Trophoblast cell (in vitro differentiated cells and primary cell): Measurements from ENCODE around the gene PRPSAP1.
"Not testable (repeated sequence)": the region's sequence is repeated elsewhere in the genome, so short reads cannot be mapped to it uniquely, and the experiment has no call there.

ENCODE experiments used
- DNase-seq, 2 donors: peaks; one replicate each; pipeline ENCODE4 v3.0.0-alpha.2; 2016
- H2AFZ ChIP-seq: 2 replicates; pipeline ENCODE4 v1.6.1; 2013; ENCODE audit warnings: low read length, moderate library complexity, mild to moderate bottlenecking; ENCODE audit not compliant: insufficient read depth, poor library complexity
- H2AK5ac ChIP-seq: 2 replicates; pipeline ENCODE4 v1.6.1; 2013; ENCODE audit warnings: mild to moderate bottlenecking, low read length
- H2BK120ac ChIP-seq: 2 replicates; pipeline ENCODE4 v1.6.1; 2013; ENCODE audit warnings: low read length, mild to moderate bottlenecking, moderate library complexity; ENCODE audit not compliant: insufficient read depth, poor library complexity
- H2BK12ac ChIP-seq: 2 replicates; pipeline ENCODE4 v1.6.1; 2013; ENCODE audit warnings: mild to moderate bottlenecking, low read length, moderate library complexity
- H2BK5ac ChIP-seq: 2 replicates; pipeline ENCODE4 v1.6.1; 2013; ENCODE audit warnings: low read length, low read depth, moderate library complexity, mild to moderate bottlenecking; ENCODE audit not compliant: poor library complexity
- H3K14ac ChIP-seq: 2 replicates; pipeline ENCODE4 v1.6.1; 2013; ENCODE audit warnings: mild to moderate bottlenecking, low read length
- H3K18ac ChIP-seq: 2 replicates; pipeline ENCODE4 v1.6.1; 2013; ENCODE audit warnings: mild to moderate bottlenecking, low read length
- H3K23ac ChIP-seq: 2 replicates; pipeline ENCODE4 v1.6.1; 2013; ENCODE audit warnings: low read length
- H3K27ac ChIP-seq: 2 replicates; pipeline ENCODE4 v1.5.1; 2013; ENCODE audit warnings: low read depth, mild to moderate bottlenecking, inconsistent platforms, low read length, moderate library complexity
- H3K27me3 ChIP-seq: 2 replicates; pipeline ENCODE4 v1.6.1; 2013; ENCODE audit warnings: inconsistent platforms, mild to moderate bottlenecking, low read length, moderate library complexity; ENCODE audit not compliant: insufficient read depth
- H3K36me3 ChIP-seq, 2 experiments: 1 replicate in 1 of 2; 2 replicates in 1 of 2; pipeline ENCODE4 v1.6.1; 2013; ENCODE audit warnings: low read length in 2 of 2, mild to moderate bottlenecking in 2 of 2, moderate library complexity in 1 of 2; ENCODE audit not compliant: insufficient read depth in 2 of 2, control insufficient read depth in 1 of 2
- H3K4ac ChIP-seq: 2 replicates; pipeline ENCODE4 v1.6.1; 2013; ENCODE audit warnings: low read depth, mild to moderate bottlenecking, low read length, moderate library complexity
- H3K4me1 ChIP-seq, 2 experiments: 1 replicate in 1 of 2; 2 replicates in 1 of 2; pipeline ENCODE4 v1.6.1; 2013; ENCODE audit warnings: low read length in 2 of 2, mild to moderate bottlenecking in 2 of 2, moderate library complexity in 1 of 2; ENCODE audit not compliant: insufficient read depth in 2 of 2, control insufficient read depth in 1 of 2
- H3K4me2 ChIP-seq: 2 replicates; pipeline ENCODE4 v1.6.1; 2013; ENCODE audit warnings: inconsistent platforms, mild to moderate bottlenecking, low read length, moderate library complexity
- H3K4me3 ChIP-seq: 2 replicates; pipeline ENCODE4 v1.5.1; 2013; ENCODE audit warnings: mild to moderate bottlenecking, low read depth, low read length, inconsistent platforms
- H3K79me1 ChIP-seq: one replicate; pipeline ENCODE4 v1.6.1; 2013; ENCODE audit warnings: low read length
- H3K79me2 ChIP-seq: 2 replicates; pipeline ENCODE4 v1.6.1; 2013; ENCODE audit warnings: low read length, mild to moderate bottlenecking; ENCODE audit not compliant: control insufficient read depth, insufficient read depth, poor library complexity
- H3K9ac ChIP-seq: 2 replicates; pipeline ENCODE4 v1.6.1; 2013; ENCODE audit warnings: mild to moderate bottlenecking, low read length
- H3K9me3 ChIP-seq: 2 replicates; pipeline ENCODE4 v1.6.1; 2013; ENCODE audit warnings: low read depth, mild to moderate bottlenecking, control low read depth, inconsistent platforms, low read length; ENCODE audit not compliant: insufficient read depth
- H4K12ac ChIP-seq: 2 replicates; pipeline ENCODE4 v1.6.1; 2013; ENCODE audit warnings: low read depth, mild to moderate bottlenecking, low read length, moderate library complexity
- H4K8ac ChIP-seq: 2 replicates; pipeline ENCODE4 v1.6.1; 2013; ENCODE audit warnings: low read depth, mild to moderate bottlenecking, low read length, moderate library complexity
- H4K91ac ChIP-seq: one replicate; pipeline ENCODE4 v1.6.1; 2013; ENCODE audit warnings: low read depth, mild to moderate bottlenecking, low read length, moderate library complexity
- WGBS: extraction: QIAGEN DNeasy Blood & Tissue Kit; methylation state at CpG from one replicate; pipeline ENCODE4 v1.1.7; 2013; ENCODE audit warnings: missing lambda C conversion rate; ENCODE audit not compliant: insufficient read length, insufficient coverage; ENCODE audit errors: extremely low coverage; 5-methylcytosine and 5-hydroxymethylcytosine counted together

The PRPSAP1 gene

DNA sequence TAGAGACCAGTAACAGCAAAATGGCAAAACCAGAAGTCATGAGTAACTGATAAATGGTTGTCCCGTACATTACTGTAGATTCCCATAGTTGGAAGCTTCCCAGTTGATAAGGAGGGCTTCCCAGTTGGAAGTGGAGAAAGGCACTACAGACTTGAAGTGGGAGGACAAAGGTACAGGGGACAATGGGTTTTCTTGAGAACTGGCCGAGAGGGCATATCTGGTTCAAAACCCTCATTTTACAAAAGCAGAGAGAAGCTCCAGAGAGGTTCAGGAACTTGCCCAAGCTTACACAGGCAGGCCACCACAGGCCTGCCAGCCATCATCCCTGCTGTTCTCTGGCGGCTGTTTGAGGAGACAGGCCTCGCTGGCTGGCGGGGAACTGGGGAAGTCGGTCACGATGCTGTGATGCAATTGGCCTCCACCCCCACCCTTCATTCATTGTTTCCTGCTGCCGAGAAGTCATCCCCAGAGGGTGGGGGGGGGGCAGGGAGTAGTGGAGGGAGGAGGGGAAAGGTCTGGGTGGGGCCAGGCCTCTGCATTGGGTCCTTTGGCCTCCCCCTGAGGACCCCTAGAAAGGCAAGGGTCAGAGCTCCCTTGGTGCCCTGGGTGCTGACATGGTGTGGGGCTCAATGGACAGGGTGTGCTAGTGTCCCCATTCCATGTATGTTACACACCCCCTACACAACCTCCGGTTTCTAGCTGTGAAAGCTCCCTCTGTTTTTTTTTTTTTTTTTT is 85.5 kb downstream of the PRPSAP1 start:
- no peaks in the 10 kb centered on the region for H3K9me3 ChIP-seq
- no CpG with 5 or more reads among the region's 9 CpGs for WGBS
- H3K27me3 ChIP-seq, result no peaks in the 10 kb centered on the region
- no peak overlapping the region for H2AK5ac ChIP-seq
- H3K4me1 ChIP-seq, result peaks cover 29 to 49% of the 10 kb centered on the region in 2 experiments
- H4K91ac ChIP-seq, result peak overlapping the region; percentile 20
- no peak overlapping the region for H4K12ac ChIP-seq
- peak overlapping the region; percentile 47 for H4K8ac ChIP-seq
- peak; percentile 50 to 54 for DNase-seq
- peak overlapping the region; percentile 0 for H3K9ac ChIP-seq
- H2BK120ac ChIP-seq, result peak overlapping the region; percentile 81
- H2AFZ ChIP-seq, result no peak overlapping the region
- peak overlapping the region; percentile 37 for H3K4ac ChIP-seq
- peaks cover 6% of the 10 kb centered on the region for H3K79me2 ChIP-seq
- no peak overlapping the region for H3K23ac ChIP-seq
- no peak overlapping the region for H3K4me3 ChIP-seq
- H3K27ac ChIP-seq, result peak overlapping the region; percentile 92
- peak overlapping the region; percentile 61 for H2BK12ac ChIP-seq
- H3K14ac ChIP-seq, result peak overlapping the region; percentile 62
- peaks cover 29% of the 10 kb centered on the region for H3K79me1 ChIP-seq
- H3K18ac ChIP-seq, result peak overlapping the region; percentile 43
- peak overlapping the region; percentile 68 for H2BK5ac ChIP-seq
- peak overlapping the region; percentile 2 for H3K4me2 ChIP-seq
- peaks cover 13 to 20% of the 10 kb centered on the region in 2 experiments for H3K36me3 ChIP-seq

DNA sequence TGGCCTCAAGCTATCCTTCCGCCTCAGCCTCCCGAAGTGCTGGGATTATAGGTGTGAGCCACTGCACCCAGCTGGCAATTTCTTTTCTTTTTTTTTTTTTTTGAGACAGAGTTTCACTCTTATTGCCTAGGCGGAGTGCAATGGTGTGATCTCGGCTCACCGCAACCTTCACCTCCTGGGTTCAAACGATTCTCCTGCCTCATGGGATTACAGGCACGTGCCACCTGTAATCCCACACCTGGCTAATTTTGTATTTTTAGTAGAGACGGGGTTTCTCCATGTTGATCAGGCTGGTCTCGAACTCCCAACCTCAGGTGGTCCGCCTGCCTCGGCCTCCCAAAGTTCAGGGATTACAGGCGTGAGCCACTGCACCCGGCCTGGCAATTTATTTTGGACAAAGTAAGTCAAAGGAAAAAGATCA is 86.1 kb downstream of the PRPSAP1 start:
- Histone ChIP-seq H3K79me1 (peaks cover 29% of the 10 kb centered on the region), H3K36me3 (peaks cover 13 to 20% of the 10 kb centered on the region in 2 experiments), H2BK5ac (peak overlapping the region; percentile 68), H2BK120ac (peak overlapping the region; percentile 81), H3K27ac (peak overlapping the region; percentile 92), H3K4me1 (peaks cover 35 to 54% of the 10 kb centered on the region in 2 experiments)
- H3K79me2 ChIP-seq, H2BK12ac ChIP-seq, H3K4me2 ChIP-seq, H4K12ac ChIP-seq, H2AK5ac ChIP-seq, H3K18ac ChIP-seq, H3K4ac ChIP-seq, H3K14ac ChIP-seq, H3K27me3 ChIP-seq, H3K9me3 ChIP-seq, H4K91ac ChIP-seq, H2AFZ ChIP-seq, H3K23ac ChIP-seq, H3K4me3 ChIP-seq, H3K9ac ChIP-seq, DNase-seq, H4K8ac ChIP-seq: not testable (repeated sequence)
- WGBS, result no CpG with 5 or more reads among the region's 13 CpGs

GRCh38 chr17:76267051-76267576 is 86.6 kb downstream of the PRPSAP1 start:
- no peak overlapping the region for H3K23ac ChIP-seq
- H3K14ac ChIP-seq, result peak overlapping the region; percentile 42
- no peak overlapping the region for H3K4me3 ChIP-seq
- peak overlapping the region; percentile 38 for H2BK5ac ChIP-seq
- H3K4me2 ChIP-seq, result peak overlapping the region; percentile 76
- H3K9ac ChIP-seq, result no peak overlapping the region
- H3K27me3 ChIP-seq, result no peaks in the 10 kb centered on the region
- H3K4me1 ChIP-seq, result peaks cover 34 to 52% of the 10 kb centered on the region in 2 experiments
- peaks cover 6% of the 10 kb centered on the region for H3K79me2 ChIP-seq
- no peaks in the 10 kb centered on the region for H3K9me3 ChIP-seq
- peak overlapping the region; percentile 92 for H3K27ac ChIP-seq
- no CpG with 5 or more reads among the region's 4 CpGs for WGBS
- H2BK120ac ChIP-seq, result peak overlapping the region; percentile 61
- no peak overlapping the region for H2AFZ ChIP-seq
- peaks cover 29% of the 10 kb centered on the region for H3K79me1 ChIP-seq
- peak overlapping the region; percentile 35 for H3K4ac ChIP-seq
- H4K91ac ChIP-seq, result peak overlapping the region; percentile 48
- peaks cover 13 to 20% of the 10 kb centered on the region in 2 experiments for H3K36me3 ChIP-seq
- no peak for DNase-seq
- no peak overlapping the region for H2AK5ac ChIP-seq
- peak overlapping the region; percentile 51 for H4K8ac ChIP-seq
- H2BK12ac ChIP-seq, result peak overlapping the region; percentile 37
- H3K18ac ChIP-seq, result no peak overlapping the region
- H4K12ac ChIP-seq, result no peak overlapping the region

- Histone ChIP-seq H3K79me1 (peaks cover 35% of the 10 kb centered on the region), H3K4me2 (peak overlapping the region; percentile 76), H4K91ac (peak overlapping the region; percentile 81), H3K27me3 (no peaks in the 10 kb centered on the region), H4K8ac (peak overlapping the region; percentile 68), H2BK120ac (no peak overlapping the region), H3K36me3 (peaks cover 13 to 19% of the 10 kb centered on the region in 2 experiments), H3K4me1 (peaks cover 40 to 53% of the 10 kb centered on the region in 2 experiments), H4K12ac (peak overlapping the region; percentile 25), H3K79me2 (peaks cover 6% of the 10 kb centered on the region), H2AK5ac (peak overlapping the region; percentile 59), H3K4me3 (peak overlapping the region; percentile 97), H3K9me3 (no peaks in the 10 kb centered on the region), H3K18ac (peak overlapping the region; percentile 74), H3K14ac (peak overlapping the region; percentile 63), H2AFZ (no peak overlapping the region), H2BK5ac (peak overlapping the region; percentile 58), H3K23ac (no peak overlapping the region), H3K4ac (peak overlapping the region; percentile 32), H2BK12ac (no peak overlapping the region), H3K9ac (peak overlapping the region; percentile 16), H3K27ac (peak overlapping the region; percentile 92)
- peak in 1 of 2 donors; percentile 33 for DNase-seq
- WGBS, result no CpG with 5 or more reads among the region's 12 CpGs
Measured at GRCh38 chr17:76266244-76266938, 87.3 kb downstream of the PRPSAP1 start.
